ENCODE measurements around the gene PTPRN2.

DNA sequence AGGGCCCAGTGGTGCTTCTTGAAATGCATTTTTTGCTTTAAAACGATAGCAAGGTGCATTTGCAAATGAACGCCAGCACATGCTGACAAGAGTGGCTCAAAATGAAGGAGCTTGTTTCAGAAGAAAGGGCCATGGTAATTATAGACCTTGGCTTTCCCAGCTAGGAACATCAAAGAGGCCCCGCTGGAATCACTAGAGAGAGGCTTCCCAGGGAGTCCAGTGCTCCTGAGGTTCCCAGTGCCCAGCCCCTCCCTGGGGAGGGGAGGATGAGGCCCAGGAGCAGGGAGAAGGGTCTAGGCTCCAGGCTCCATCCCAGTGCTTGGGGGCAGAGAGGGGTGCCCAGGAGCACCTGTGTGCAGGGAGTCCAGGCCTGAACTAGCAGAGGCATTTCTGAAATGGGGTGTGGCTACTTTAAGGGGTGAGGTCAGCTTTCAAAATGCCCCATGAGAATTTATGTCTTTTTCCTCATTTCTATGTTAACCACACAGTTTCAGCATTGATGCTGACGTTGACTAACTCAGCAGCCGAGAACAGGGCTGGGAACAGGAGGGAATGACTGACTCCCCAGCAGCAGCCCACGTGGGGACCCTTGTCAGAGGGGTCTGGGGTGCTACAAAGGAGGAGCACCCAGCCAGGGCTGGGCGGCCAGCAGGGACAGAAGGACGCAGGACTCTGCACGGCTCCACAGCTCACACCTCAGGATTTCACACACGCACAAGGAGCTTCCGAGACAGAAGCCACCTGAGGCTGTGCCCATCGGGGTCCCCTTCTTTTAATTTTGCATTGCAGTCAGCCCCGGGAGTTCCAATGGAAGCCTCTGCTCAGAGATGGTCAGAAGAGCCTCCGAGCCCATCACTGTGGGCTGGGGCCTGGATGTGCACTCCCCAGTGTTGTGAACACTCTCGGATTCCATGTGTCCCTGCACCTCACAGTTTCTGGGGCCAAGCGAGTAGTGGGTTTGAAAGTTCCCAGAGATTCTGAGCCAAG is 570.2 kb downstream of the PTPRN2 start:
- no peak for TF ChIP-seq CTCF (IDR thresholded peaks at IDR 0.05)
- TF ChIP-seq EP300 (IDR thresholded peaks at IDR 0.05): no peak

All from sigmoid colon (tissue), 4 donors.